Measurements from ENCODE around the gene NXNL2. TPM values are rescaled to one million over a fixed set of nuclear protein-coding genes. Genes with fewer than 3 reads are reported as not detected.

NXNL2 gene
- total RNA-seq, 1 experiment from 2014 or later: 0.86 TPM

- H3K9ac ChIP-seq (ENCODE audit: low read length): no peak overlapping the region
- H3K36me3 ChIP-seq (ENCODE audit: control insufficient read depth in 1 of 2, insufficient read depth in 2 of 2, low read length in 2 of 2): no peaks in the 10 kb centered on the region
- ChIA-PET POLR2A (no interaction called here), RAD21 (ENCODE audit: low non-redundant PET in 1 of 2, low total read pairs in 2 of 2, uncharacterized antibody in 2 of 2, unreplicated experiment in 2 of 2) (interaction anchor here in 1 of 2 experiments (1.0 kb wide), 1 partner anchor 422 kb away, joined by 3 read pairs; no protein-coding TSS in a partner anchor), CTCF (interaction anchor here (0.6 to 1.2 kb wide), 4 partner anchors 12 to 627 kb away, joined by 3 to 4 read pairs (median 4); no protein-coding TSS in a partner anchor)
- no TSS peak for BruUV-seq (replicated peaks)
- TF ChIP-seq TCF7L2 (IDR thresholded peaks at IDR 0.05; ENCODE audit: borderline replicate concordance, extremely low read depth, insufficient read depth, insufficient read length): no peak
- no peak for TF ChIP-seq ZFX (IDR thresholded peaks at IDR 0.05)
- TF ChIP-seq CEBPB (IDR thresholded peaks at IDR 0.05; ENCODE audit: low read depth): no peak
- TF ChIP-seq EZH2 (IDR thresholded peaks at IDR 0.05): no peak
- no peak for TF ChIP-seq REST (IDR thresholded peaks at IDR 0.05; ENCODE audit: low read depth)
- TF ChIP-seq ZNF274 (IDR thresholded peaks at IDR 0.05; ENCODE audit: low read depth, low read length): no peak
- TF ChIP-seq POLR2A (IDR thresholded peaks at IDR 0.05; ENCODE audit: borderline replicate concordance, extremely low read depth, insufficient read depth, insufficient read length): no peak
- TF ChIP-seq SRF (IDR thresholded peaks at IDR 0.05; ENCODE audit: low read depth): no peak
- TF ChIP-seq JUND (IDR thresholded peaks at IDR 0.05): no peak
- no peak for TF ChIP-seq FOSL1 (IDR thresholded peaks at IDR 0.05; ENCODE audit: low read depth)
- no peak for TF ChIP-seq EZH2phosphoT487 (IDR thresholded peaks at IDR 0.05; ENCODE audit: borderline replicate concordance)
- no peak for TF ChIP-seq POLR2AphosphoS5 (IDR thresholded peaks at IDR 0.05; ENCODE audit: low read depth, low read length)
- no peak for TF ChIP-seq SIN3A (IDR thresholded peaks at IDR 0.05; ENCODE audit: low read depth)
- TF ChIP-seq EGR1 (IDR thresholded peaks at IDR 0.05; ENCODE audit: low read depth): no peak
- TF ChIP-seq ZBTB33 (IDR thresholded peaks at IDR 0.05; ENCODE audit: extremely low read depth, insufficient replicate concordance, low read length): no peak
- H3K79me2 ChIP-seq (ENCODE audit: insufficient read depth, low read length): no peaks in the 10 kb centered on the region
- H2AFZ ChIP-seq (ENCODE audit: low read depth, low read length, poor library complexity, severe bottlenecking): peak overlapping the region; percentile 98
- intact Hi-C loops (cut with micrococcal nuclease): loop anchor here (2.0 to 10.0 kb wide), 3 partner anchors 84 to 628 kb away; no protein-coding TSS in a partner anchor
- no peak for DNase-seq (ENCODE audit: low read depth, low spot score)
- no peaks in the 10 kb centered on the region for H3K9me2 ChIP-seq (ENCODE audit: insufficient read depth)
- peak overlapping the region; percentile 63; the same call in 1 of the 2 replicates for H3K4me2 ChIP-seq (ENCODE audit: low read length)
- peaks cover 2 to 9% of the 10 kb centered on the region in 2 experiments; a peak in 3 of 4 replicates for H3K4me1 ChIP-seq (ENCODE audit: control insufficient read depth in 1 of 2, insufficient read depth in 2 of 2, low read length in 2 of 2)
- ATAC-seq: no peak
- H3K27me3 ChIP-seq (ENCODE audit: insufficient read depth, low read length): no peaks in the 10 kb centered on the region
- no peak overlapping the region for H3K27ac ChIP-seq (ENCODE audit: low read depth, low read length)
- no peaks in the 10 kb centered on the region for H4K20me1 ChIP-seq (ENCODE audit: insufficient read depth)
- no peaks in the 10 kb centered on the region for H3K9me3 ChIP-seq (ENCODE audit: control insufficient read depth in 1 of 2, insufficient read depth in 1 of 2, low read depth in 1 of 2, low read length in 2 of 2)
- no peak overlapping the region for H3K4me3 ChIP-seq (replicated peaks in 1 of 2; ENCODE audit: low read depth in 1 of 2, low read length in 2 of 2)
Measured at GRCh38 chr9:88579050-88579715, 44.2 kb downstream of the NXNL2 start.

All from HCT116 (cell line).